HEK293 (cell line): ENCODE data around the gene RNASE4.

Experiments used
- CTCF ChIA-PET: fragments of 350-600 bp; formaldehyde crosslinking; extraction: SDS; loops from one replicate; lab custom pipeline; 2021; ENCODE audit warnings: antibody characterized with exemption; lab: Yijun Ruan, JAX
- POLR2A ChIA-PET: fragments of 300-600 bp; formaldehyde crosslinking; extraction: SDS; loops from one replicate; lab custom pipeline; 2020; ENCODE audit warnings: antibody characterized with exemption, inconsistent platforms; lab: Yijun Ruan, JAX
- H3K27ac ChIP-seq: fragments of 200-500 bp; sonication (Bioruptor generic); 2 replicates; pipeline ENCODE4 v1.5.1; 2014; ENCODE audit warnings: low read depth, low read length, control low read depth, inconsistent platforms; ENCODE audit errors: extremely low read depth
- H3K36me3 ChIP-seq, 2 experiments: fragments of 200-500 bp in 1 of 2; sonication (Bioruptor generic) in 1 of 2; 1 replicate in 1 of 2; 2 replicates in 1 of 2; pipeline ENCODE4 v1.5.1; 2014 to 2017; ENCODE audit warnings: inconsistent platforms in 2 of 2, low read length in 2 of 2; ENCODE audit not compliant: control insufficient read depth in 2 of 2, insufficient read depth in 1 of 2
- H3K4me1 ChIP-seq: fragments of 200-500 bp; sonication (Bioruptor generic); 2 replicates; pipeline ENCODE4 v1.5.1; 2014; ENCODE audit warnings: mild to moderate bottlenecking, low read length, inconsistent platforms; ENCODE audit not compliant: control insufficient read depth, insufficient read depth
- H3K4me3 ChIP-seq: 2 replicates; pipeline ENCODE4 v1.5.1; 2011; ENCODE audit warnings: low read depth, mild to moderate bottlenecking, control low read depth, low read length, moderate library complexity
- H3K9me3 ChIP-seq: fragments of 200-500 bp; sonication (Bioruptor generic); 2 replicates; pipeline ENCODE4 v1.5.1; 2014; ENCODE audit warnings: low read depth, low read length, inconsistent platforms; ENCODE audit not compliant: control insufficient read depth, insufficient read depth
- TCF7L2 ChIP-seq: IDR thresholded peaks from 2 replicates; pipeline ENCODE4 v1.6.1; 2011; ENCODE audit warnings: low read depth, mild to moderate bottlenecking, inconsistent platforms, low read length, moderate library complexity, borderline replicate concordance
- ZBTB49 ChIP-seq: fragments of 450-650 bp; formaldehyde crosslinking; IDR thresholded peaks from 2 replicates; pipeline ENCODE4 v1.5.1; 2016; ENCODE audit warnings: missing biosample characterization, missing genetic modification characterization, low read depth
- ZFP69B ChIP-seq: fragments of 450-650 bp; formaldehyde crosslinking; IDR thresholded peaks from 2 replicates; pipeline ENCODE4 v1.5.1; 2016; ENCODE audit warnings: missing biosample characterization, missing genetic modification characterization
- ZNF114 ChIP-seq: fragments of 450-650 bp; formaldehyde crosslinking; IDR thresholded peaks from 2 replicates; pipeline ENCODE4 v1.5.0; 2017; ENCODE audit warnings: missing biosample characterization, missing genetic modification characterization
- ZNF133 ChIP-seq: fragments of 450-650 bp; formaldehyde crosslinking; IDR thresholded peaks from 2 replicates; pipeline ENCODE4 v1.5.1; 2016; ENCODE audit warnings: missing biosample characterization, missing genetic modification characterization
- ZNF184 ChIP-seq: fragments of 450-650 bp; IDR thresholded peaks from 2 replicates; pipeline ENCODE4 v1.5.1; 2018; ENCODE audit warnings: missing biosample characterization, mild to moderate bottlenecking, missing genetic modification characterization
- ZNF248 ChIP-seq: fragments of 450-650 bp; formaldehyde crosslinking; IDR thresholded peaks from 2 replicates; pipeline ENCODE4 v1.5.1; 2017; ENCODE audit warnings: missing biosample characterization, missing genetic modification characterization
- ZNF350 ChIP-seq: fragments of 450-650 bp; formaldehyde crosslinking; IDR thresholded peaks from 2 replicates; pipeline ENCODE4 v1.5.0; 2017; ENCODE audit warnings: missing biosample characterization, mild to moderate bottlenecking, missing genetic modification characterization
- ZNF518A ChIP-seq: fragments of 450-650 bp; formaldehyde crosslinking; conservative IDR thresholded peaks from 2 replicates; pipeline ENCODE4 v1.5.1; 2016; ENCODE audit warnings: low read depth, missing biosample characterization, missing genetic modification characterization
- ZNF600 ChIP-seq: fragments of 450-650 bp; formaldehyde crosslinking; IDR thresholded peaks from 2 replicates; pipeline ENCODE4 v1.5.1; 2016; ENCODE audit warnings: missing biosample characterization, missing genetic modification characterization
- ZNF629 ChIP-seq: fragments of 450-650 bp; formaldehyde crosslinking; IDR thresholded peaks from 2 replicates; pipeline ENCODE4 v1.5.1; 2017; ENCODE audit warnings: missing biosample characterization, missing genetic modification characterization
- TF ChIP-seq, protein P1 (sequence below): fragments of 450-650 bp; formaldehyde crosslinking; IDR thresholded peaks from 2 replicates; pipeline ENCODE4 v1.5.1; 2016; ENCODE audit warnings: missing biosample characterization, missing genetic modification characterization
- TF ChIP-seq, protein P2 (sequence below): fragments of 450-650 bp; formaldehyde crosslinking; IDR thresholded peaks from 2 replicates; pipeline ENCODE4 v1.5.1; 2017; ENCODE audit warnings: missing biosample characterization, missing genetic modification characterization
- TF ChIP-seq, protein P3 (sequence below): fragments of 450-650 bp; formaldehyde crosslinking; IDR thresholded peaks from 2 replicates; pipeline ENCODE4 v1.5.1; 2016; ENCODE audit warnings: missing biosample characterization, missing genetic modification characterization

RNASE4 gene

DNA sequence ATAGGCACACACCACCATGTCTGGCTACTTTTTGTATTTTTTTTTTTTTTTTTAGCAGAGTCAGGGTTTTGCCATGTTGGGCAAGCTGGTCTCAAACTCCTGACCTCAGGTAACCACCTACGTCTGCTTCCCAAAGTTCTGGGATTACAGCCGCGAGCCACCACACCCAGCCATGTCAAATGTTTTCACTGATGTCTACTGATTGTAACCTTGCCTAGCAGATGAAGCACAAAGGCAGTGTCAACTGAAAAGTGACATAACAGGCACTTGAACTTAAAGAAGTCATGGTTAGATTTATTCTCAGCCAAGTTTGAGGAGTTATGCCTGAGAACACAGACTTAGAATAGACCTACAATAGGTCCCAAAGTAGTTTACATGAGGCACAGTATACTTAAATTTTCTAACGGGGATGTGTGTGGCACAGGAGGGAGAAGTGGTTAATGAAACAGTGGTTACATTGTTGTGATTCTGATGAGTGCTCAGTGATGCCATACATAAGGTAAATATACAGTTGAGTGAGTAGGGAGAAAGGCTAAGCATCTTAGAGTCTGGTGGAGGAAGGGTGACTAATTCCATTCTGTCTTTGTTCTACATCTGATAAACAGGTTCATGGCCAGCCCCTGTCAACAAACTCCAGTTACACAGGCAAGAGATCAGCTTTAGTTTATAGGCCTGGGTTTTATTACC is 12.6 kb upstream of the RNASE4 start:
- Histone ChIP-seq H3K27ac (no peak overlapping the region), H3K9me3 (no peaks in the 10 kb centered on the region), H3K4me3 (no peak overlapping the region), H3K36me3 (no peaks in the 10 kb centered on the region), H3K4me1 (peaks cover 4% of the 10 kb centered on the region; the same call in 1 of the 2 replicates)
- TF ChIP-seq, protein P1, sequence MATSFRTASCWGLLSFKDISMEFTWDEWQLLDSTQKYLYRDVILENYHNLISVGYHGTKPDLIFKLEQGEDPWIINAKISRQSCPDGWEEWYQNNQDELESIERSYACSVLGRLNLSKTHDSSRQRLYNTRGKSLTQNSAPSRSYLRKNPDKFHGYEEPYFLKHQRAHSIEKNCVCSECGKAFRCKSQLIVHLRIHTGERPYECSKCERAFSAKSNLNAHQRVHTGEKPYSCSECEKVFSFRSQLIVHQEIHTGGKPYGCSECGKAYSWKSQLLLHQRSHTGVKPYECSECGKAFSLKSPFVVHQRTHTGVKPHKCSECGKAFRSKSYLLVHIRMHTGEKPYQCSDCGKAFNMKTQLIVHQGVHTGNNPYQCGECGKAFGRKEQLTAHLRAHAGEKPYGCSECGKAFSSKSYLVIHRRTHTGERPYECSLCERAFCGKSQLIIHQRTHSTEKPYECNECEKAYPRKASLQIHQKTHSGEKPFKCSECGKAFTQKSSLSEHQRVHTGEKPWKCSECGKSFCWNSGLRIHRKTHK (tag by site-specific recombination): no peak
- TF ChIP-seq ZNF629 (tag by site-specific recombination): 0 out of 2 replicates have a peak, but pooled peaks have one; percentile 32
- POLR2A ChIA-PET: no interaction called here
- CTCF ChIA-PET: interaction anchor here (0.7 kb wide), 1 partner anchor 209 kb away, joined by 4 read pairs; no protein-coding TSS in a partner anchor

GRCh38 chr14:20675669-20676068 is 8.7 kb upstream of the RNASE4 start:
- Histone ChIP-seq H3K36me3 (no peaks in the 10 kb centered on the region), H3K4me1 (peaks cover 4% of the 10 kb centered on the region; the same call in 1 of the 2 replicates), H3K27ac (no peak overlapping the region), H3K9me3 (no peaks in the 10 kb centered on the region), H3K4me3 (no peak overlapping the region)
- TF ChIP-seq ZNF114 (tag by site-specific recombination) (no peak), ZNF518A (tag by site-specific recombination) (no peak), ZNF629 (tag by site-specific recombination) (no peak), ZNF248 (tag by site-specific recombination) (no peak)
- POLR2A ChIA-PET: no interaction called here
- CTCF ChIA-PET: interaction anchor here (0.5 to 0.8 kb wide), 2 partner anchors 13 to 145 kb away, joined by 3 to 5 read pairs; no protein-coding TSS in a partner anchor

- H3K4me3 ChIP-seq: no peak overlapping the region
- no peaks in the 10 kb centered on the region for H3K9me3 ChIP-seq
- ChIA-PET POLR2A (no interaction called here), CTCF (interaction anchor here (0.5 to 0.8 kb wide), 3 partner anchors 13 to 146 kb away, joined by 3 to 5 read pairs (median 4); no protein-coding TSS in a partner anchor)
- H3K4me1 ChIP-seq: peaks cover 4% of the 10 kb centered on the region
- no peak for TF ChIP-seq ZBTB49 (tag by site-specific recombination)
- no peak for TF ChIP-seq ZNF350
- no peak for TF ChIP-seq ZNF600
- TF ChIP-seq, protein P2, sequence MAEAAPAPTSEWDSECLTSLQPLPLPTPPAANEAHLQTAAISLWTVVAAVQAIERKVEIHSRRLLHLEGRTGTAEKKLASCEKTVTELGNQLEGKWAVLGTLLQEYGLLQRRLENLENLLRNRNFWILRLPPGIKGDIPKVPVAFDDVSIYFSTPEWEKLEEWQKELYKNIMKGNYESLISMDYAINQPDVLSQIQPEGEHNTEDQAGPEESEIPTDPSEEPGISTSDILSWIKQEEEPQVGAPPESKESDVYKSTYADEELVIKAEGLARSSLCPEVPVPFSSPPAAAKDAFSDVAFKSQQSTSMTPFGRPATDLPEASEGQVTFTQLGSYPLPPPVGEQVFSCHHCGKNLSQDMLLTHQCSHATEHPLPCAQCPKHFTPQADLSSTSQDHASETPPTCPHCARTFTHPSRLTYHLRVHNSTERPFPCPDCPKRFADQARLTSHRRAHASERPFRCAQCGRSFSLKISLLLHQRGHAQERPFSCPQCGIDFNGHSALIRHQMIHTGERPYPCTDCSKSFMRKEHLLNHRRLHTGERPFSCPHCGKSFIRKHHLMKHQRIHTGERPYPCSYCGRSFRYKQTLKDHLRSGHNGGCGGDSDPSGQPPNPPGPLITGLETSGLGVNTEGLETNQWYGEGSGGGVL: no peak
- TF ChIP-seq ZFP69B: no peak
- TF ChIP-seq, protein P3, sequence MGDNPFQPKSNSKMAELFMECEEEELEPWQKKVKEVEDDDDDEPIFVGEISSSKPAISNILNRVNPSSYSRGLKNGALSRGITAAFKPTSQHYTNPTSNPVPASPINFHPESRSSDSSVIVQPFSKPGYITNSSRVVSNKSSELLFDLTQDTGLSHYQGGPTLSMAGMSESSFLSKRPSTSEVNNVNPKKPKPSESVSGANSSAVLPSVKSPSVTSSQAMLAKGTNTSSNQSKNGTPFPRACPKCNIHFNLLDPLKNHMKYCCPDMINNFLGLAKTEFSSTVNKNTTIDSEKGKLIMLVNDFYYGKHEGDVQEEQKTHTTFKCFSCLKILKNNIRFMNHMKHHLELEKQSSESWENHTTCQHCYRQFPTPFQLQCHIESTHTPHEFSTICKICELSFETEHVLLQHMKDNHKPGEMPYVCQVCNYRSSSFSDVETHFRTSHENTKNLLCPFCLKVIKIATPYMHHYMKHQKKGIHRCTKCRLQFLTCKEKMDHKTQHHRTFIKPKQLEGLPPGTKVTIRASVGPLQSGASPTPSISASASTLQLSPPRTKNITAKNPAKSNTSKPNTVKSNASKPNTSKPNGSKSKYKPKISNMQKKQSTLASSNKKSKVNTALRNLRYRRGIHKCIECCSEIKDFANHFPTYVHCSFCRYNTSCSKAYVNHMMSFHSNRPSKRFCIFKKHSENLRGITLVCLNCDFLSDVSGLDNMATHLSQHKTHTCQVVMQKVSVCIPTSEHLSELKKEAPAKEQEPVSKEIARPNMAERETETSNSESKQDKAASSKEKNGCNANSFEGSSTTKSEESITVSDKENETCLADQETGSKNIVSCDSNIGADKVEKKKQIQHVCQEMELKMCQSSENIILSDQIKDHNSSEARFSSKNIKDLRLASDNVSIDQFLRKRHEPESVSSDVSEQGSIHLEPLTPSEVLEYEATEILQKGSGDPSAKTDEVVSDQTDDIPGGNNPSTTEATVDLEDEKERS (tag by site-specific recombination): no peak
- TF ChIP-seq ZNF133 (tag by site-specific recombination): no peak
- no peak for TF ChIP-seq TCF7L2
- no peak for TF ChIP-seq ZNF184
- H3K27ac ChIP-seq: no peak overlapping the region
- no peaks in the 10 kb centered on the region for H3K36me3 ChIP-seq
These were observed 8.3 kb upstream of the RNASE4 start for GRCh38 chr14:20676072-20676471.
